Esophagus squamous epithelium (tissue), 5 donors: ENCODE measurements around the gene PIN1. TPM values are rescaled to one million over a fixed set of nuclear protein-coding genes. Genes with fewer than 3 reads are reported as not detected.

Experiments used
- DNase-seq: peaks from one replicate; lab custom pipeline; 2025; lab: John Stamatoyannopoulos, UW
- H3K27ac ChIP-seq, 4 donors: fragments of 200-600 bp; sonication (generic); one replicate each; pipeline ENCODE4 v1.5.1; 2016 to 2019; ENCODE audit warnings: mild to moderate bottlenecking in 1 of 4
- H3K27me3 ChIP-seq, 4 donors: fragments of 200-600 bp; sonication (generic); 1 replicate in 3 of 4; 2 replicates in 1 of 4; pipeline versions ENCODE4 v1.5.1 to v1.6.0; 2017 to 2021; ENCODE audit warnings: antibody characterized with exemption in 1 of 4
- H3K36me3 ChIP-seq, 3 donors: fragments of 200-600 bp; sonication (generic); one replicate each; pipeline ENCODE4 v1.5.1; 2016 to 2019
- H3K4me1 ChIP-seq, 3 donors: fragments of 200-600 bp; sonication (generic); one replicate each; pipeline ENCODE4 v1.5.1; 2017 to 2019
- H3K4me3 ChIP-seq, 4 donors: fragments of 200-600 bp; sonication (generic); 1 replicate in 3 of 4; 2 replicates in 1 of 4; pipeline ENCODE4 v1.5.1; 2016 to 2019; ENCODE audit warnings: mild to moderate bottlenecking in 2 of 4, moderate library complexity in 1 of 4
- H3K9me3 ChIP-seq, 3 donors: fragments of 200-600 bp; sonication (generic); one replicate each; pipeline ENCODE4 v1.5.1; 2016 to 2019
- POLR2A ChIP-seq, 4 donors: fragments of 450-650 bp; IDR thresholded peaks; one replicate each; pipeline ENCODE4 v1.6.1; 2017; ENCODE audit warnings: antibody characterized with exemption in 4 of 4, mild to moderate bottlenecking in 4 of 4, moderate library complexity in 3 of 4
- WGBS, 2 donors: methylation state at CpG; one replicate each; pipeline ENCODE4 v1.1.5; 2018; 5-methylcytosine and 5-hydroxymethylcytosine counted together
- intact Hi-C: fragments of 100-400 bp; cut with DNase I; formaldehyde crosslinking; loops from one replicate; pipeline ENCODE4 v1.15.0; 2022
- total RNA-seq, 4 donors: library from RNA; depleted of rRNA; stranded (reverse); fragments of >200 nt; gene quantifications; one replicate each; pipeline ENCODE4 v1.1.0, GENCODE V29; 2016
- TF ChIP-seq, protein P1 (sequence below), 6 experiments: fragments of 450-650 bp in 4 of 6; fragments of 200-600 bp in 2 of 6; sonication (generic) in 2 of 6; IDR thresholded peaks; one replicate each; pipeline ENCODE4 v1.5.1; 2016 to 2019; ENCODE audit warnings: antibody characterized with exemption in 6 of 6, mild to moderate bottlenecking in 4 of 6, moderate library complexity in 4 of 6
- donor health status: DM: yes; HTN: yes; CAD: no.

Gene PIN1
- total RNA-seq, 4 donors from 2014 or later: 61.1 to 77.1 (median 67.6) TPM

DNA sequence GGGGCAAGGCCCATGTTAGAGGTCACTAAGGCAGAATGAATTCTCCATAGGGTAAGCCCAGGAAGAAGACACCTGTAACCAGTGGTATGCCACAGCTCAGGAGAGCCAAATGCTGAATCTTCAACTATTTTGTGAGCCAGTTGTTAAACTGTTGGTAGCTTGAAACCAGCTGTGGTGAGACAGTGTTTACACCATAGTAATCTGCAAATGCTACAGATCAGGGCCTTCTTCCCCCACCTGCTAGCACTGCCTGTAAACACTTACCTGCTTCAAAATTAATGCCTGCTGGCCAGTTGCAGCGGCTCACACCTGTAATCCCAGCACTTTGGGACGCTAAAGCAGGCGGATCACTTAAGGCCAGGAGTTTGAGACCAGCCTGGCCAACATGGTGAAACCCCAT, 28.3 kb upstream of the PIN1 start:
- DNase-seq: no peak
- H3K27me3 ChIP-seq: no peaks in the 10 kb centered on the region
- H3K9me3 ChIP-seq: no peaks in the 10 kb centered on the region
- no peak overlapping the region for H3K27ac ChIP-seq
- 92% methylated on average over 3 of the region's 3 CpGs; no CpG with 5 or more reads in 1 of the 2 donors for WGBS, 2 donors
- H3K4me1 ChIP-seq: no peaks in the 10 kb centered on the region
- H3K36me3 ChIP-seq: peaks cover 10 to 69% (median 23%) of the 10 kb centered on the region in 3 donors
- H3K4me3 ChIP-seq: no peak overlapping the region
- no peak for TF ChIP-seq POLR2A (IDR thresholded peaks at IDR 0.05)
- TF ChIP-seq, protein P1, sequence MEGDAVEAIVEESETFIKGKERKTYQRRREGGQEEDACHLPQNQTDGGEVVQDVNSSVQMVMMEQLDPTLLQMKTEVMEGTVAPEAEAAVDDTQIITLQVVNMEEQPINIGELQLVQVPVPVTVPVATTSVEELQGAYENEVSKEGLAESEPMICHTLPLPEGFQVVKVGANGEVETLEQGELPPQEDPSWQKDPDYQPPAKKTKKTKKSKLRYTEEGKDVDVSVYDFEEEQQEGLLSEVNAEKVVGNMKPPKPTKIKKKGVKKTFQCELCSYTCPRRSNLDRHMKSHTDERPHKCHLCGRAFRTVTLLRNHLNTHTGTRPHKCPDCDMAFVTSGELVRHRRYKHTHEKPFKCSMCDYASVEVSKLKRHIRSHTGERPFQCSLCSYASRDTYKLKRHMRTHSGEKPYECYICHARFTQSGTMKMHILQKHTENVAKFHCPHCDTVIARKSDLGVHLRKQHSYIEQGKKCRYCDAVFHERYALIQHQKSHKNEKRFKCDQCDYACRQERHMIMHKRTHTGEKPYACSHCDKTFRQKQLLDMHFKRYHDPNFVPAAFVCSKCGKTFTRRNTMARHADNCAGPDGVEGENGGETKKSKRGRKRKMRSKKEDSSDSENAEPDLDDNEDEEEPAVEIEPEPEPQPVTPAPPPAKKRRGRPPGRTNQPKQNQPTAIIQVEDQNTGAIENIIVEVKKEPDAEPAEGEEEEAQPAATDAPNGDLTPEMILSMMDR (IDR thresholded peaks at IDR 0.05): no peak
- intact Hi-C loops: no loop called here

DNA sequence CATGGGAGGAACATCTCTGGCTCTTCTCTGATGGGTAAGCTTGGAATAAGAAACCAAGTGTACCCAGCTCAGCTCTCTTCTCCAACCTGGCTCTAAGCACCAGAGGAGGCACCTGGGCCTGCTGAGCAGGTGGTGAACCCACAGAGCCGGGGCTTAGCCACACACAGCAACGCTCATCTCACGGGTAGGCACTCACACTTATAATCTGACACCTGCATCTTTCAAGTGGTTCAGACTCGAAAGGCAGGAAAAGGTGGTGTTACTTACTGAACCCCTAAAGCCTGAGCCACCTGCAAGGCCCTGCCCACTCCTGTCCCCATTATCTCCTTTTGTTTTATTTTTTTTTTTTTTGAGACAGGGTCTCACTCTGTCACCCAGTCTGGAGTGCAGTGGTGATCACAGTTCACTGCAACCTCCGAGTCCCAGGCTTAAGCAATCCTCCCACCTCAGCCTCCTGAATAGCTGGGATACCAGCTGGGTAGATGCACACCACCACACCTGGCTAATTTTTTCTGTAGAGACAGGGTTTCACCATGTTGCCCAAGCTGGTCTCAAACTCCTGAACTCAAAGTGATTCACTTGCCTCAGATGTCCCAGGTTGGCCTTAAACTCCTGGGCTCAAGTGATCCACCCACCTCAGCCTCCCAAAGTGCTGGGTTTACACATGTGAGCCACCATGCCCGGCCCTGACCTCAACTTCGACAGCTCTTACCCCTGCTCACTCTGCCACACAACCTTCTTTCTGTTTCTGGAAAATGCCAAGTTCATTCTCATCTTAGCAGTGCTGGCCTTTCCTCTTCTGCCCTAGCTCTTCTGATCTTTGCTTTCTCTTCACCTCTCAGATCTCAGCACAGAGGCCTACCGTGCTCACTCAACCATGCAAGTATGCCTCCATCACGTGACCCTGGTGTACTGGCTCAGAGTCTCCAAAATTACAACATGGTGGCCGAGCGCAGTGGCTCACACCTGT, 26.0 kb upstream of the PIN1 start:
- no peak overlapping the region for H3K27ac ChIP-seq
- peaks cover 10 to 93% (median 23%) of the 10 kb centered on the region in 3 donors for H3K36me3 ChIP-seq
- H3K4me1 ChIP-seq: no peaks in the 10 kb centered on the region
- no peak for DNase-seq
- intact Hi-C loops: no loop called here
- H3K4me3 ChIP-seq: no peak overlapping the region
- H3K27me3 ChIP-seq: no peaks in the 10 kb centered on the region
- 71 to 87% methylated on average over 10 of the region's 11 CpGs for WGBS, 2 donors
- no peak for TF ChIP-seq POLR2A (IDR thresholded peaks at IDR 0.05)
- TF ChIP-seq, protein P1 (IDR thresholded peaks at IDR 0.05): no peak
- no peaks in the 10 kb centered on the region for H3K9me3 ChIP-seq

DNA sequence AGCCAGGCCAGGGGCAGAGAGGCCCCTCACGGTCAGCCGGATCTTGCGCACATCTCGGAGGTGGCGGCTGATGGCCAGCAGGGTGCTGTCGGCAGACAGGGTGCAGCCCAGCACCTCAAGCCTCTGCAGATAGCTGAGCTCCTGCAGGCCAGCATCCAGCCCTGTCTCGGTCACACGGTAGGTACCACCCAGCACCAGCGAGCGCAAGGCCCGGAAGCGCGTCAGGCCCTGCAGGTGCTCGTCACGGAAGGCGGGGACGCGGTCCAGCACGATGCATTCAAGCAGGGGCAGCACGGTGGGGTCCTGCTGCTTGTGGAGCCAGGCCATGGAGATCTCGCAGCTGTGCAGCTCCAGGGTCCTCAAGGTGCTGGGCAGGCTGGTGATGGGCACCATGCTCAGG, 24.0 kb upstream of the PIN1 start:
- Histone ChIP-seq H3K9me3 (no peaks in the 10 kb centered on the region), H3K36me3 (peaks cover 10 to 98% (median 23%) of the 10 kb centered on the region in 3 donors), H3K4me3 (no peak overlapping the region), H3K27ac (no peak overlapping the region), H3K4me1 (peaks cover 0 to 3% (median 0%) of the 10 kb centered on the region in 3 donors), H3K27me3 (no peaks in the 10 kb centered on the region)
- intact Hi-C loops: no loop called here
- 97 to 100% methylated on average over 5 to 12 of the region's 21 CpGs for WGBS, 2 donors
- DNase-seq: no peak
- TF ChIP-seq POLR2A (IDR thresholded peaks at IDR 0.05): no peak
- TF ChIP-seq, protein P1 (IDR thresholded peaks at IDR 0.05): no peak

DNA sequence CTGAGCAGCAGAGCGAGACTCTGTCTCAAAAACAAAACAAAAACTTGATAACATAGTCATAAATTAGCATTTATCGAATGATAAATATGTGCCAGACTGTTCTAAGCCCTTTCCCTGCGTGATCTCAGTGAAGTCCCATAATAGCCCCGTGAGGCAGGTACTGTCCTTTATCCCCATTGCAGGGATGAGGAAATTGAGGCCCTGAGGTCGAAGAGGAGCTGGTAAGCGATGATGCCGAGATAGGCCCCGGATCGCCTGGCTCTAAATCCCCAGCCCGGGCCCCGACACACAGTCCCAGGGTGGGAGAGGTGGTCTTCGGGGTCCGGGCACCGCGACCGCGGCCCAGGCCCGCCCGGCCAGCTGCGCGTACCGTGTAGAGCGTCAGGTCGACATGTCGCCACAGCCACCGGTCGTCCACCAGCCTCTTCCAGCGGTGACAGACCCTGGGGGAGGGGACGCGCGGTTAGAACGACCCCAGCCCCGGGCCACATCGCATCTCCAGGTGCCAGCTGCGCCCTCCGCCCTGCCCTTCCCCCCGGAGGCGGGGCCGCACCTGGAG, 16.9 kb upstream of the PIN1 start:
- Histone ChIP-seq H3K4me3 (peak overlapping the region; percentile 75 to 99 (median 94)), H3K4me1 (peaks cover 14 to 34% (median 18%) of the 10 kb centered on the region in 3 donors), H3K9me3 (no peaks in the 10 kb centered on the region), H3K36me3 (peaks cover 0 to 33% (median 0%) of the 10 kb centered on the region in 3 donors), H3K27me3 (no peaks in the 10 kb centered on the region), H3K27ac (peak overlapping the region; percentile 97 to 99 (median 98))
- DNase-seq: no peak
- intact Hi-C loops: no loop called here
- 11 to 14% methylated on average over 9 of the region's 39 CpGs for WGBS, 2 donors
- TF ChIP-seq, protein P1 (IDR thresholded peaks at IDR 0.05): no peak
- TF ChIP-seq POLR2A (IDR thresholded peaks at IDR 0.05): no peak
